GM19324 (cell line): ENCODE data around the gene PRKAR2A.
"Not testable (repeated sequence)": the region's sequence is repeated elsewhere in the genome, so short reads cannot be mapped to it uniquely, and the experiment has no call there.

Source experiments
- ATAC-seq: cut with Tn5 transposase; IDR thresholded peaks from one replicate; pipeline ENCODE4 v1.9.1; 2021; ENCODE audit warnings: mild to moderate bottlenecking, moderate library complexity; ENCODE audit not compliant: unreplicated experiment, low FRiP score

Gene PRKAR2A

GRCh38 chr3:48784426-48785120 lies 63.1 kb downstream of the PRKAR2A start:
- no peak for ATAC-seq

- no peak for ATAC-seq
Observed at GRCh38 chr3:48783304-48783703, 64.4 kb downstream of the PRKAR2A start.

- ATAC-seq: no peak
Observed at GRCh38 chr3:48782046-48782445, 65.6 kb downstream of the PRKAR2A start.

- not testable (repeated sequence) for ATAC-seq
Observed at GRCh38 chr3:48778565-48778964, 69.1 kb downstream of the PRKAR2A start.

GRCh38 chr3:48776854-48777253 lies 70.8 kb downstream of the PRKAR2A start:
- no peak for ATAC-seq

GRCh38 chr3:48770192-48770502 lies 77.5 kb downstream of the PRKAR2A start:
- ATAC-seq: no peak

- no peak for ATAC-seq
Observed at GRCh38 chr3:48765376-48765775, 82.3 kb downstream of the PRKAR2A start.

- no peak for ATAC-seq
Observed at GRCh38 chr3:48762816-48763215, 84.9 kb downstream of the PRKAR2A start.

- ATAC-seq: not testable (repeated sequence)
Observed at GRCh38 chr3:48759991-48760540, 87.6 kb downstream of the PRKAR2A start.

GRCh38 chr3:48759531-48759930 lies 88.1 kb downstream of the PRKAR2A start:
- not testable (repeated sequence) for ATAC-seq

GRCh38 chr3:48759071-48759470 lies 88.6 kb downstream of the PRKAR2A start:
- ATAC-seq: no peak

- no peak for ATAC-seq
Observed at GRCh38 chr3:48756640-48757039, 91.0 kb downstream of the PRKAR2A start.

GRCh38 chr3:48750856-48751255 lies 96.8 kb downstream of the PRKAR2A start:
- ATAC-seq: no peak

GRCh38 chr3:48748754-48749153 lies 98.9 kb downstream of the PRKAR2A start:
- no peak for ATAC-seq

GRCh38 chr3:48747706-48748105 lies 100.0 kb downstream of the PRKAR2A start:
- no peak for ATAC-seq

GRCh38 chr3:48747015-48747615 lies 100.6 kb downstream of the PRKAR2A start:
- ATAC-seq: no peak

- ATAC-seq: no peak
Observed at GRCh38 chr3:48743773-48744172, 103.9 kb downstream of the PRKAR2A start.

- ATAC-seq: not testable (repeated sequence)
Observed at GRCh38 chr3:48741226-48741625, 106.4 kb downstream of the PRKAR2A start.

- ATAC-seq: no peak
Observed at GRCh38 chr3:48739955-48740823, 107.5 kb downstream of the PRKAR2A start.

GRCh38 chr3:48739617-48739954 lies 108.1 kb downstream of the PRKAR2A start:
- ATAC-seq: no peak

GRCh38 chr3:48738926-48739616 lies 108.6 kb downstream of the PRKAR2A start:
- no peak for ATAC-seq
